Spinal cord (tissue), 10 donors: ENCODE data around the gene TSPAN15. TPM values are rescaled to one million over a fixed set of nuclear protein-coding genes. Genes with fewer than 3 reads are reported as not detected.

Experiments used
- DNase-seq, 6 donors: peaks; one replicate each; pipeline versions ENCODE4 v3.0.0 to v3.0.0-alpha.2; 2013 to 2015; ENCODE audit warnings: low spot score in 6 of 6, low read depth in 4 of 6
- H3K27ac ChIP-seq: one replicate; pipeline ENCODE4 v1.5.1; 2013; ENCODE audit warnings: low read depth, low read length, control low read depth
- H3K27me3 ChIP-seq: one replicate; pipeline ENCODE4 v1.6.1; 2013; ENCODE audit warnings: low read length; ENCODE audit not compliant: control insufficient read depth, insufficient read depth
- H3K36me3 ChIP-seq: one replicate; pipeline ENCODE4 v1.6.1; 2013; ENCODE audit warnings: low read length; ENCODE audit not compliant: control insufficient read depth, insufficient read depth
- H3K4me1 ChIP-seq: one replicate; pipeline ENCODE4 v1.6.1; 2013; ENCODE audit warnings: low read length; ENCODE audit not compliant: control insufficient read depth, insufficient read depth
- H3K4me3 ChIP-seq: one replicate; pipeline ENCODE4 v1.5.1; 2013; ENCODE audit warnings: low read depth, low read length, control low read depth
- H3K9me3 ChIP-seq: one replicate; pipeline ENCODE4 v1.6.1; 2013; ENCODE audit warnings: low read length; ENCODE audit not compliant: control insufficient read depth, insufficient read depth
- WGBS: methylation state at CpG from one replicate; pipeline ENCODE4 v1.1.5; 2013; ENCODE audit warnings: missing lambda C conversion rate; ENCODE audit not compliant: insufficient coverage; 5-methylcytosine and 5-hydroxymethylcytosine counted together
- polyA plus RNA-seq, 2 donors: library from polyadenylated mRNA; unstranded; fragments of 120-200 nt; gene quantifications; one replicate each; pipeline ENCODE4 v1.2.1, GENCODE V29; 2013; ENCODE audit not compliant: insufficient read length in 2 of 2
- total RNA-seq, 2 donors: library from RNA; depleted of rRNA in 1 of 2; stranded (reverse); fragments of 120-200 nt in 1 of 2; fragments of >200 nt in 1 of 2; gene quantifications; one replicate each; pipeline versions ENCODE4 v1.2.3 to v1.2.4, GENCODE V29; 2013 to 2014
- donor health status: healthy.

The TSPAN15 gene
- total and polyA plus RNA-seq, 4 donors, result 23.0 to 42.7 (median 26.5) TPM

GRCh38 chr10:69505636-69506318, 54.5 kb downstream of the TSPAN15 start:
- Histone ChIP-seq H3K36me3 (peaks cover 9% of the 10 kb centered on the region), H3K9me3 (no peaks in the 10 kb centered on the region), H3K4me3 (no peak overlapping the region), H3K27me3 (no peaks in the 10 kb centered on the region), H3K27ac (no peak overlapping the region), H3K4me1 (peaks cover 13% of the 10 kb centered on the region)
- whole genome bisulfite sequencing, result 90% methylated on average over 14 of the region's 15 CpGs
- DNase-seq, result peak in 1 of 6 donors; percentile 0

GRCh38 chr10:69506487-69506833, 55.2 kb downstream of the TSPAN15 start:
- 97% methylated on average over 3 of the region's 3 CpGs for WGBS

GRCh38 chr10:69506834-69507713, 55.8 kb downstream of the TSPAN15 start:
- H3K9me3 ChIP-seq, result no peaks in the 10 kb centered on the region
- WGBS, result 76% methylated on average over 16 of the region's 19 CpGs
- no peak overlapping the region for H3K27ac ChIP-seq
- H3K27me3 ChIP-seq, result no peaks in the 10 kb centered on the region
- H3K4me3 ChIP-seq, result no peak overlapping the region
- H3K4me1 ChIP-seq, result peaks cover 13% of the 10 kb centered on the region
- DNase-seq, result peak in 1 of 6 donors; percentile 0
- peaks cover 9% of the 10 kb centered on the region for H3K36me3 ChIP-seq

More at GRCh38 chr10:69506487-69506833, 55.2 kb downstream of the TSPAN15 start:
- Histone ChIP-seq H3K9me3 (no peaks in the 10 kb centered on the region), H3K36me3 (peaks cover 9% of the 10 kb centered on the region), H3K4me1 (peaks cover 13% of the 10 kb centered on the region), H3K27me3 (no peaks in the 10 kb centered on the region), H3K4me3 (no peak overlapping the region), H3K27ac (no peak overlapping the region)
- DNase-seq, result no peak

- WGBS, result 94% methylated on average over 5 of the region's 7 CpGs
- no peaks in the 10 kb centered on the region for H3K9me3 ChIP-seq
- H3K4me1 ChIP-seq, result peaks cover 13% of the 10 kb centered on the region
- peaks cover 9% of the 10 kb centered on the region for H3K36me3 ChIP-seq
- no peak overlapping the region for H3K27ac ChIP-seq
- no peaks in the 10 kb centered on the region for H3K27me3 ChIP-seq
- no peak overlapping the region for H3K4me3 ChIP-seq
- peak in 1 of 6 donors; percentile 0 for DNase-seq
These were observed 57.6 kb downstream of the TSPAN15 start for GRCh38 chr10:69508738-69509340.

- H3K9me3 ChIP-seq, result no peaks in the 10 kb centered on the region
- WGBS, result no CpG with 5 or more reads among the region's 2 CpGs
- H3K4me1 ChIP-seq, result peaks cover under 1% of the 10 kb centered on the region
- DNase-seq, result peak in 1 of 6 donors; percentile 0
- H3K36me3 ChIP-seq, result no peaks in the 10 kb centered on the region
- H3K27ac ChIP-seq, result no peak overlapping the region
- H3K27me3 ChIP-seq, result no peaks in the 10 kb centered on the region
- H3K4me3 ChIP-seq, result no peak overlapping the region
These were observed 61.6 kb downstream of the TSPAN15 start for GRCh38 chr10:69512901-69513300.

GRCh38 chr10:69513617-69514016, 62.4 kb downstream of the TSPAN15 start:
- Histone ChIP-seq H3K4me1 (no peaks in the 10 kb centered on the region), H3K27ac (no peak overlapping the region), H3K27me3 (no peaks in the 10 kb centered on the region), H3K4me3 (no peak overlapping the region), H3K36me3 (no peaks in the 10 kb centered on the region), H3K9me3 (no peaks in the 10 kb centered on the region)
- WGBS, result 60% methylated on average over 1 of the region's 4 CpGs
- DNase-seq, result peak in 1 of 6 donors; percentile 0

- peak in 2 of 6 donors; percentile 72 to 81 for DNase-seq
- H3K9me3 ChIP-seq, result no peaks in the 10 kb centered on the region
- no peaks in the 10 kb centered on the region for H3K4me1 ChIP-seq
These were observed 64.5 kb downstream of the TSPAN15 start for GRCh38 chr10:69515699-69516259.

GRCh38 chr10:69516316-69516715, 65.1 kb downstream of the TSPAN15 start:
- peak in 2 of 6 donors; percentile 24 to 48 for DNase-seq
- Histone ChIP-seq H3K4me1 (no peaks in the 10 kb centered on the region), H3K9me3 (no peaks in the 10 kb centered on the region), H3K36me3 (no peaks in the 10 kb centered on the region), H3K27me3 (no peaks in the 10 kb centered on the region), H3K27ac (no peak overlapping the region), H3K4me3 (no peak overlapping the region)
- WGBS, result 20% methylated on average over 2 of the region's 3 CpGs

More at GRCh38 chr10:69515699-69516259, 64.5 kb downstream of the TSPAN15 start:
- H3K4me3 ChIP-seq, result no peak overlapping the region
- 27% methylated on average over 9 of the region's 11 CpGs for WGBS
- no peaks in the 10 kb centered on the region for H3K27me3 ChIP-seq
- H3K36me3 ChIP-seq, result no peaks in the 10 kb centered on the region
- H3K27ac ChIP-seq, result no peak overlapping the region

GRCh38 chr10:69516796-69517195, 65.5 kb downstream of the TSPAN15 start:
- Histone ChIP-seq H3K27me3 (no peaks in the 10 kb centered on the region), H3K4me1 (no peaks in the 10 kb centered on the region), H3K4me3 (no peak overlapping the region), H3K27ac (no peak overlapping the region), H3K9me3 (no peaks in the 10 kb centered on the region), H3K36me3 (no peaks in the 10 kb centered on the region)
- WGBS, result 89% methylated on average over 4 of the region's 4 CpGs
- DNase-seq, result peak in 1 of 6 donors; percentile 0
